Right ventricle myocardium inferior (tissue), 1 donor: ENCODE results near the gene MYT1. TPM values are rescaled to one million over a fixed set of nuclear protein-coding genes. Genes with fewer than 3 reads are reported as not detected.
"Not testable (repeated sequence)": the region's sequence is repeated elsewhere in the genome, so short reads cannot be mapped to it uniquely, and the experiment has no call there.

Experiments used
- ATAC-seq: fragments of 200-7000 bp; cut with Tn5 transposase; one replicate; pipeline ENCODE4 v1.9.1; 2020; ENCODE audit warnings: mild to moderate bottlenecking, moderate library complexity
- DNase-seq: peaks from one replicate; pipeline ENCODE4 v3.0.0; 2021; ENCODE audit errors: missing footprints
- intact Hi-C: fragments of 100-400 bp; cut with DNase I; formaldehyde crosslinking; loops from one replicate; pipeline ENCODE4 v1.11.0; 2022
- total RNA-seq: library from RNA; stranded (reverse); fragmentation: NEBNext Ultra II Directional; extraction: Animal tissue kit (Norgen Biotek cat#: 25700); gene quantifications from one replicate; pipeline ENCODE4 v1.2.1, GENCODE V29; 2021
- donor health status: DM: no; HTN: yes; CAD: no; lungs with severe emphysema.

MYT1 gene
- total RNA-seq, 1 donor from 2014 or later = 0.16 TPM

DNA sequence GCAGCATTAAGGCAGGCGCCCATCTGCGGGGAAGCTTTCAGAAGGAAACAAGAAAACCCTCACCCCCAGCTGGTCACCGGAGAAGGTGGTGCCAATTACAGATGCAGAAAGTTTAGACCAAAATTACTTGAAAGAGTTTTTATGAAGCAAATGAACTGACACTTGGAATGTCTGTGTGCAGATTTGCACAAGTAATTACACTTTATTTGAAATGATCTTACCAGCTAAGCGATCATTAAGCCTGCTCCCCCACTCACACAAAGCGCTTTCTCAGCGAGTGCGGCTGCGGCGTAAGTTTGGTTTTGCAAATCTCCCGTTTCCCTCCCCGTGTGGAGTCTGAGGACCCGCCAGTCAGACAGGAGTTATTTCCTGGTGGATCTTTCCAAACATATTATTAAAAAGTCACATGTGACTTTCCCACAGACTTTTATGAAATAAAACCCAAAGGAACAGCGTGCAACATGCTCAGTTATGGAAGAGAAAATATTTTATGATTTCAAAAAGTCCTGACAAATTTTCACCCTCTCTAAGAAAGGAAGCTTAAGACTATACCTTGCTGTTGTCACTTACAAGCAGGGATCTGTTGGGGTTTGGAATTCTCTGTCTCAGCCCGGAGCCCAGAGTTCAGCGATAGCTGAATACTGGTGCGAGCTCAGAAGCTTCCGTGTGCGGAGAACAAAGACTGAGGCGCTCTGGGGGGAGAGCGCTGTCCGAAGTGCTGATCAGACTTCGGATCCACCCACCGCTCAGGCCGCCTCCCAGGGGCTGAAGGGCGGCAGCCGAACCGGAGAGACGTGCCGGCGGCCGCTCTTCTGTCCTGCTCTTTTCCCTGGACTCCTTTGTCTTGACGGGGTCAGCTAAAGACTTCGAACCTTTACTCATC, 2.7 kb upstream of the MYT1 start:
- ATAC-seq = peak; percentile 47
- intact Hi-C loops = no loop called here
- DNase-seq = peak; percentile 68

DNA sequence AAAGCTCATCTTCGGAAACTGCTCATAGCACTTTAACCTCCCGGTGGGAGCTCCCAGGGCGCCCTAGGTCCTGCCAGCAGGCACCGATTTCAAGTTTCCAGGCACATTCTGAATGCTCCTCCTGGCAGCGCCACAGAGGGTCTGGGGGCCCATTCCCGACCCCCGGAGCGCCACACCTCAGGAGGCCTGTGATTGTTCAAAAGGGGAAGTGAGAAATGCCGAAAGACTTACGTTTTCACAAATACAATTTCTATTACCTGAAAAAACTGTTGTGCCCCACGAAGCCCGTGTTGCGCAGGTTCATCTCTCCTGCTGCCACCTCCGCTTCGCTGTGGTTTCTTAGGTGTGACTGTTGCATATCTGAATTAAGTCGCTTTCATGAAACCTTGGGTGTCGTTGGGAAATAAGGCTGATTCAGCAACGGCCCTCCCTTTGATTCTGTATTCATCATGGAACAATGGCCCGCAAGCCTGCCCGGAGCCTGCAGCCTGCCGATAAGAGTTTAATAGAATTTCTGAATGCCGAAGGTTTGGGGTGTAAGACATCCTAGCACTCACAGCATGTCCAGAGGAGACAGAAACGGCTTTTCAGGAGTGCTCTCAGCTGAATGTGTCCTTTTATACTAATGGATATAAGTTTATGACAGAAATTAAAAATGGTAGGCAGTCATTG, 1.9 kb upstream of the MYT1 start:
- no peak for DNase-seq
- no peak for ATAC-seq
- intact Hi-C loops = no loop called here

- intact Hi-C loops = no loop called here
- no peak for DNase-seq
- no peak for ATAC-seq
These were observed 503 bp upstream of the MYT1 start for GRCh38 chr20:64163776-64164122.

GRCh38 chr20:64165866-64166600, 1.8 kb downstream of the MYT1 start:
- intact Hi-C loops = no loop called here
- ATAC-seq (no peak), DNase-seq (peak; percentile 53)

GRCh38 chr20:64166721-64167615, 2.7 kb downstream of the MYT1 start:
- ATAC-seq (no peak), DNase-seq (no peak)
- intact Hi-C loops = no loop called here

GRCh38 chr20:64167676-64168075, 3.4 kb downstream of the MYT1 start:
- intact Hi-C loops = no loop called here
- ATAC-seq = no peak
- no peak for DNase-seq

DNA sequence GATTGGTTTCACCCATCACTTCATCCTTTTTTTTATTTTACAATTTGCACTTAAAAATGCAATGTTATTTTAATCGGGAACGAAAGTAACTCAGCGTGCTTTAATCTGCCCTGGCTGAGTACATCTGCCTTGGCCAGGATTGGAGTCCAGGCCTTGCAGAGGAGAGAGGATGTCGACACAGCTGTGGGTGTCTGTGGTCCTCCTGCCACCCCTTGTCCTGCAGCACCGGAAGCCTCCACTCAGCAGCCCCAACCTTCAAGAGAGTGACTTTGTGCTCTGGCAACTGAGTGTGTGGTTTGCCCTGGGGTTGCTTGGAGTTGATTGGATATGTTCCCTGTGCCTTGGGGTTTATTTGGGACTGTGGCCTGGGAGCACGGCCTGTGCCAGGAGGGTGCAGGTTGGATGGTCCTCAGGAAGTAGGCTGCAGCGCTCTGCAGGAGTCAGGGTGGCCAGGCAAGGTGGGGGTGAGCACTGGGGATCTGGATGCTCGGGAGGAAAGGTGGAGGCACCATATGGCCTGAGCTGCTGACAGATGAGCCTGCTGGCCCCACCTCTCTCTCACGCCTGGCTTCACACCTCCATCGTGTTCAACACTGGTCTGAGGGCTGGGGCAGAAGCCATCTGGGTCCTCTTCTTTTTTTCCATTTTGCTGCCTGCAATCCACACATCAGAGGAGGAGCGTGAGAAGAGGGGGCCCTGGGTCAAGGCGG, 4.3 kb downstream of the MYT1 start:
- no peak for ATAC-seq
- intact Hi-C loops = no loop called here
- no peak for DNase-seq

DNA sequence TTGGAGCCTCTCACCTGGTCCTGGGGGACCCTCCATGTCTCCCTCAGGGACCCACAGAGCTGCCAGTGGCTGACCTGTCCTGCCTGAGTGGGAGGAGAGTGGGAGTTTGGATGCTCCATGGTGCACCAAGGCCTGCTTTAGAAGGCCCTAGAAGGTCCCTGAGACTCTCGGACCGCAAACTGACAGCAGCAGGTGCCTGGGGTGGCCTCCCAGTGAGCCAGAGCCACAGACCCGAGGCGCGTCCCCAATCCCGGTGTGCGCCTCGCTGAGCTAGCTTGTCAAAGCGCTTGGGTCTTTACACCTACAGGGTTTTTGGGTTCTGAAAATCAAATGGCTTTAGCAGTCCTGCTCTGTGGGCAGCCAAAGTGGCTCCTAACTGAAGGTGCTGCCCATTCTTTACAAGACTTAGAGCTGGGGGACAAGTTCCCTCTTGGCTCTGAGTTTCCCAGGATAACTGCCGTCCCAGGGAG, 4.9 kb downstream of the MYT1 start:
- no peak for DNase-seq
- ATAC-seq = no peak
- intact Hi-C loops = no loop called here

DNA sequence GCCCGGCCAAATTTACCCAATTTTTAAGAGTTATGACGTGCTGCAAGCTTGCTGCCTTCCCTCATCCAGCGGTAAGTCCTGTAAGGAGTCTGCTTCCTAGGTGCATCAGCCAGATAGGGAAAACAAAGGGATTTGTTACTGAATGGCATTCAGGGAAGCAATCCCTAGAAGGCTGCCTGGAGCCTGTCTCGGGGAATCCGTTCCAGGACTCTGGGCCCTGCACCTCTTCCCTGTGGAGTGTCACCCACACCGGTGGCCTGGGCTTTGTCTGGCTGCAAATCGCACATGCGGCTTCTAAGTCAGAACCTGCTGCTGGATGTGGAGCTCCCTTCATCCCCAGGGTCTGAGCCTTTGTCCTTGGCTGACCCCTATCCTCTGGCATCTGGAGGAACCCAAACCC, 7.0 kb downstream of the MYT1 start:
- DNase-seq (no peak), ATAC-seq (no peak)
- intact Hi-C loops = no loop called here

- DNase-seq = no peak
- intact Hi-C loops = no loop called here
These were observed 8.9 kb downstream of the MYT1 start for GRCh38 chr20:64173116-64173515.

GRCh38 chr20:64176551-64176950, 12.3 kb downstream of the MYT1 start:
- ATAC-seq = peak; percentile 57
- no peak for DNase-seq
- intact Hi-C loops = no loop called here

More at GRCh38 chr20:64173116-64173515, 8.9 kb downstream of the MYT1 start:
- ATAC-seq = no peak

DNA sequence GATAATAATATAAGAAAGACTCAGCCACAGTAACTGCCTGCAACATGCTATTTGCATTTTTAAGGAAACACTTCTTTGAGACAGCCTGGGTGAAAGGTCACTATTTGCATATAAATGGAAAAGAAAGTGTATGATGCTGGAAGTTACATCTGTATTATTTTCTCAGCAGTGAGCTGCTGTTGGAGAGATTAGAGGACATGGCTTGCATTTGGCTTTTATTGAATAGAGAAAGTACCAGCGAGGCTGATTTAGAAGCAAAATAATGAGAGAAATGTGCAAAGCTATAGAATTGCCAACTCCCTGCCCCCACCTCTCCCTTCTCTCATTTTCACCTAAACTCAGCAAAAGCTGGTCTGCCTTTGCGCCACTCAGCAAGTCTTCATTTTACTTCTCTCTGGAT, 12.7 kb downstream of the MYT1 start:
- no peak for ATAC-seq
- DNase-seq = no peak
- intact Hi-C loops = no loop called here

DNA sequence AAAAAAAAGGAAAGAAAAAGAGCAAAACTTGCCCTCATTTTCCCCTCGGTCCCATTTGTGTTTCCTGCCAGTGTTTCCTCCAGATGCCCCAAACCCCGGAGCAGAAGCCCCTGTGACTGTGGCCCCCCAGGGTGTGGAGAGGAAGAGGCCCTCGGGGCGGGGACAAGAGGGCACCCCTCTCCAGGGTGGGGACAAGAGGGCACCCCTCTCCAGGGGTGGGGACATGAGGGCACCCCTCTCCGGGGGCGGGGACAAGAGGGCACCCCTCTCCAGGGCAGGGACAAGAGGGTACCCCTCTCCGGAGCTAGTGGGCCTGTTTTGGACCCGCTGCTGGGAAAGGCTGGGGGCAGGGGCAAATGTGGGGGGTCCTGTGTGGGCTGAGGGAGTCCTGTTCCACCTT, 13.1 kb downstream of the MYT1 start:
- DNase-seq (no peak), ATAC-seq (no peak)
- intact Hi-C loops = no loop called here

- intact Hi-C loops = no loop called here
- no peak for ATAC-seq
- DNase-seq = no peak
These were observed 13.5 kb downstream of the MYT1 start for GRCh38 chr20:64177787-64178186.

GRCh38 chr20:64178925-64179324, 14.7 kb downstream of the MYT1 start:
- intact Hi-C loops, DNase-seq, ATAC-seq: not testable (repeated sequence)

- ATAC-seq (no peak), DNase-seq (no peak)
- intact Hi-C loops = no loop called here
These were observed 15.6 kb downstream of the MYT1 start for GRCh38 chr20:64179805-64180204.

GRCh38 chr20:64180673-64181072, 16.4 kb downstream of the MYT1 start:
- intact Hi-C loops = no loop called here
- ATAC-seq (no peak), DNase-seq (no peak)

GRCh38 chr20:64181391-64181790, 17.1 kb downstream of the MYT1 start:
- ATAC-seq = no peak
- intact Hi-C loops = no loop called here
- DNase-seq = no peak
